Lower leg skin (tissue), 3 donors: ENCODE data around the gene PRF1.

Experiments used
- POLR2A ChIP-seq, 2 donors: fragments of 450-650 bp; IDR thresholded peaks; one replicate each; pipeline ENCODE4 v1.6.1; 2016 to 2017; ENCODE audit warnings: antibody characterized with exemption in 2 of 2, mild to moderate bottlenecking in 1 of 2, moderate library complexity in 1 of 2
- TF ChIP-seq, protein P1 (sequence below), 3 donors: fragments of 450-650 bp; IDR thresholded peaks; one replicate each; pipeline ENCODE4 v1.5.1; 2016; ENCODE audit warnings: antibody characterized with exemption in 3 of 3, mild to moderate bottlenecking in 3 of 3, moderate library complexity in 2 of 3

DNA sequence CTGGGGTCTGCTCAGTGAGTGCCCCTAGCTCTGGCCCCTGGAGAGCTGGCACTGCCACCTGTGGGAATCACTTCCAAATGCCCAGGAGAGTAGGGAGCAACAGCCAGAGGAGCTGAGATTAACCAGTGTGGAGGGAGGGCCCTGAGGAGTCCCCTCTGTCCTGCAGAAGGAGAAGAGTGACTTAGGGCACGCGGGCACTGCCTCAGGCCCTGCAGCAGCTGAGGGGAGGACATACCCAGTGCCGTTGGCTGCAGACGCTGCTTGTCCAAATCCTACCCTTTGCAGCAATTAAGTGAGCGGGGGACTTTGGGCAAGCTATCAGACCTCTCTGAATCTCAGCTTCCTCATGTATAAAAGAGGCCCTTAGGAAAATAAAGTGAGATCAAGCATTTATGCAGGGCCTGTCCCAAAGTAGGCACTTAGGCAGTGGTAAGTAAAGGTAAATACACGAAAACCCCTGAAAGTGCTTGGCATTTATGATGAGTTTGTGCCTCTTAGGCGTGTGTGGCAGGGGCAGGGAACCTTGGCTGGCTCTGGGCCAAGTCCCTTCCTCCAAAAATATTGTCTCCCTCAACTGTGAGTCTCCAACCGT lies 16.9 kb downstream of the PRF1 start:
- TF ChIP-seq, protein P1, sequence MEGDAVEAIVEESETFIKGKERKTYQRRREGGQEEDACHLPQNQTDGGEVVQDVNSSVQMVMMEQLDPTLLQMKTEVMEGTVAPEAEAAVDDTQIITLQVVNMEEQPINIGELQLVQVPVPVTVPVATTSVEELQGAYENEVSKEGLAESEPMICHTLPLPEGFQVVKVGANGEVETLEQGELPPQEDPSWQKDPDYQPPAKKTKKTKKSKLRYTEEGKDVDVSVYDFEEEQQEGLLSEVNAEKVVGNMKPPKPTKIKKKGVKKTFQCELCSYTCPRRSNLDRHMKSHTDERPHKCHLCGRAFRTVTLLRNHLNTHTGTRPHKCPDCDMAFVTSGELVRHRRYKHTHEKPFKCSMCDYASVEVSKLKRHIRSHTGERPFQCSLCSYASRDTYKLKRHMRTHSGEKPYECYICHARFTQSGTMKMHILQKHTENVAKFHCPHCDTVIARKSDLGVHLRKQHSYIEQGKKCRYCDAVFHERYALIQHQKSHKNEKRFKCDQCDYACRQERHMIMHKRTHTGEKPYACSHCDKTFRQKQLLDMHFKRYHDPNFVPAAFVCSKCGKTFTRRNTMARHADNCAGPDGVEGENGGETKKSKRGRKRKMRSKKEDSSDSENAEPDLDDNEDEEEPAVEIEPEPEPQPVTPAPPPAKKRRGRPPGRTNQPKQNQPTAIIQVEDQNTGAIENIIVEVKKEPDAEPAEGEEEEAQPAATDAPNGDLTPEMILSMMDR (IDR thresholded peaks at IDR 0.05), result no peak
- TF ChIP-seq POLR2A (IDR thresholded peaks at IDR 0.05), result no peak
